Measurements from ENCODE around the gene HABP4.

Gene HABP4

GRCh38 chr9:96478829-96479371 lies 28.9 kb downstream of the HABP4 start:
- DNase-seq: peak; percentile 58

DNA sequence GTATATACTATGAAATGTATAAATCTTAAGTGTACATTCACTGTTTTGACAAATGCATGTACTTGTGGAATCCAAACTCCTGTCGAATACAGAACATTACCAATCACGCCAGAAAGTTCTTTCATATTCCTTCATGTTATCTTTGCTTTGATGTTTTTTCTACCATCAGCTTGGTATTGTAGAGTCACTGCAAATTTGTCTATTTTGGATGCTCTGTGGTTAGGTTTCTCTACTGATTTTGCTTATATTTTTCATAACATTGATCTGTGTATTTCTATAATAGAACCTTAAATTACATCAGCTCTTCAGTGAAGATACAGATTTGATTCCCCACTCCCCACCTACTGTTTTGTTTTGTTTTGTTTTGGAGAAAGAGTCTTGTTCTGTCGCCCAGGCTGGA lies 30.8 kb downstream of the HABP4 start:
- DNase-seq: no peak

- DNase-seq: no peak
These were observed 32.5 kb downstream of the HABP4 start for GRCh38 chr9:96482476-96482875.

- no peak for DNase-seq
These were observed 33.2 kb downstream of the HABP4 start for GRCh38 chr9:96483197-96483596.

DNA sequence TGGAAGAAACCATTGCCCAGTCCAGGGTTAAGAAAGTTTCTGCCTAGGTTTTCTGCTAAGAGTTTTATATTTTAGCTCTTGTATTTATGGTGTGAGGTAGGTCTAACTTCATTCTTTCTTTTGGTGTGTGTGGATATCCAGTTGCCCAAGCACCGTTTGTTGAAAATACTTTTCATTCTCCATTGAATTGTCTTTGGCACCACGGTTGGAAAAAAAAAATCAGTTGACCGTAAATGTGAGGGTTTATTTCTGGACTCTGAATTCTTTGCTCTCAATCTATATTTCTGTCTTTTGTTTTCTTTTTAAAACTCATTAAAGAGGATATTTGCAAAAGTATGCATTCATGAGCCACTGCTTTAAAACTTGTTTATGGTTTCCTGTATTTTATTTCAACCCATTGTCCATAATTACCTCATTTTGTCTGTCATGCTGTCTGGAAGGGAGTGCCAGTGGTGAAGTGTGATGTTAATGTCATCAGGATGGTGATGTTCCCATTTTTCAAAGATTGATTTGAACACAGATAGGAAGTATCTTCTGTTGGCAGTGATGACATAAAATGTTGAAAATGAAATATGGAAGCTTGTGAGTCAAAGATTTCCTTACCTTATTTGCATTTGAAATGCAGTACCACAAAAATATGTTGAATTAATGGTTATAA lies 33.9 kb downstream of the HABP4 start:
- peak; percentile 28 for DNase-seq

DNA sequence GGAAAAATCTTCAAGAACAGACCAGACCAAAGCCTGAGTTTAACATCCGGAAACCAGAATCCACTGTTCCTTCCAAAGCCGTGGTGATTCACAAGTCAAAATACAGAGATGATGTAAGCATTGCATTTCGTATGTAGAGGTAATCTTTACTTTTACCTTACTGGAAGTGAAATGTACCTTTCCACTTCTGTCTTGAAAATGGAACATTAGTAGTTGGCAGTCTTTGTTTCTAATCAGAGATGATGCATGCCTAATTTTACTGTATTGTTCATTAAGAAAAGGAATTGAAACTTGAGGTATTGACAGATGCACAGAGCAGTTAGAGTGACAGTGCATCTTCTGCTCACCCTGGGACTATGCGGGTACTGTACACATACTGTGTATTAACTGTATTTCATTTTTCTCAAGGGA lies 34.6 kb downstream of the HABP4 start:
- peak; percentile 32 for DNase-seq

DNA sequence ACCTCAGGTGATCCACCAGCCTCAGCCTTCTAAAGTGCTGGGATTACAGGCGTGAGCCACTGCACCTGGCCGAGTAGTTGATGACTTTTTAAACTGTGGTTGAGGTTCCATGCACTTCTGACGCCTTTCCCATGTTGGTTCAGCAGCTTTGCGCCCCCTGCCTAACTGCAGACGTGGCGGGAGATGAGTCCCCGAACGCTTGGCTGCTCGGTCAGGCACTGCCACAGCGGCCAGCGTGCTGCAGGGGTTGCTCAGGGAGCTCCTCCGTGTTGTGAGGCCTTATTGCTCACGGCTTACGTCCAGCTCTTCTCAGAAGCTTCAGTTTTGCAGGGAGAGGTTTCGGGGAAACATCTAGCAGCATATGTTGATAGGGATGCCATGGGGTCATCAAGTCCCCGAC lies 35.3 kb downstream of the HABP4 start:
- DNase-seq: no peak

- DNase-seq: peak; percentile 92
These were observed 36.5 kb downstream of the HABP4 start for GRCh38 chr9:96486386-96487028.

DNA sequence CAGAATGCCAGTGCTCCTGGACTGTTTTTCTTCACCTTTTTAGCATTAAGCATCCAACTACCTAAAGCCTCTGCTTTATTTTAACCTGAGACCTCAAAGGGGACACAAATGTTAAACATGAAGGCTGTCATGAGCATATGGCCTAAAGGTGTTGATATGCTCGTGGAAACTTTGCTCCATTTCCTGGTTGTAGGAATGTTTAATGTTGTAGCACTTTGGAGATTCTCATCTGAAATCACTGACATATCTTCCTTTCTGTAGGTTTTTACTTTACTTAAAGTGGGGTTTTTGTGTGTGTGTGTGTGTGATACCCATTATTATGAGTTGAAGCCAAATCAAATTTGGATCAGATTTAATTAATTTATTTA lies 37.0 kb downstream of the HABP4 start:
- no peak for DNase-seq

GRCh38 chr9:96487949-96488348 lies 38.0 kb downstream of the HABP4 start:
- DNase-seq: peak; percentile 29

DNA sequence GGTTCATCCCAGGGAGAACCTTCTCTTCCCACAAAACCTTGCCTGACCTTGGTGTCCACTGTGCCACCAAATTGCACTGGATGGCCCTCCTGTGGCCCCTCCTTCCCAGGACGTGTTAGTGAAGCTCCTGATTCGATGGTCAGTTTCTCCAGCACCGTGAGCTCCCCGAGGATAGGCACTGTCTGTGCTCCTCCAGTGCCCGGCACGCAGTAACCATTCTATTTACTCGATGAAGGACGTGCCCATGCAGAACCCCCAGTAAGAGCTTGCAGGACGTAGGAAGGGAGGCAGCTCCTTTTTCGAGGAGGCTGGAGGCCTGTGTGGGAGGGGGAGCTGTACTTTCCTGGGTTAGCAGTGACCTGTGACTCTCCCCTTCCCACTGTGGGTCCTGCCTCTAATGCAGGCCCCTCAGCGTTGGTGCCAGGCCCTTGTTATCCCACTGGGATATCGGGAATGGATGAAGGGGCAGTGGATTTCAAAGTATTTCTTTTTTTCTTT lies 39.6 kb downstream of the HABP4 start:
- DNase-seq: no peak

GRCh38 chr9:96490534-96491078 lies 40.6 kb downstream of the HABP4 start:
- DNase-seq: no peak

- no peak for DNase-seq
These were observed 41.3 kb downstream of the HABP4 start for GRCh38 chr9:96491079-96491879.

DNA sequence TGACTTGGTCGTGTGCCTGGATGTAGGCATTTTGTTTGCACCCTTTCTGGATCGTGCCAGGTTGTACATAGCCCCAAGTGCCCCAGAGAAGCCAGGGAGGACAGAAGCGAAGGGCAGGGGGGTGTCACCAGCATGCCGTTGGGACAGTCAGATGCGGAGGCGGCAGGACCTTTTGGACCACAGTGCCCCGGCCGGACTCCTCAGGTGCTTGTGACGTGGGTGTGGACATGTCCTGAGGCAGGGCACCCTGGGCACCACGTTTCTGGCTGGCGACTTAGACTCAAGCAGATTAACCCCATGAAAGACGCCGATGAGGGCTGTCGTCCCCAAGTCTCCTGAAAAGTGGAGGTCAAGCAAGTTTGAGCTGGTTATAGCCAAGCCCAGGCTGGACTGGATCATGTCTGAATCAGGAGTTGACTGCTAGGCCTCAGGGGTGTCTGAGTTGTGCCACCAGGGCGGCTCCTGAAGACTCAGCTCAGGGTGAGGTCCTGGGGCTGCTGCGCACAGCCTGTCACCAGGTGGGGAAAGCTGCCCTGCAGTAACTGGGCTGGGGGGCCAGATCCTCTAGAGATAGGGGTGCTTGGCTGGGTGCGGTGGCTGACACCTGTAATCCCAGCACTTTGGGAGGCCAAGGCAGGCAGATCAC lies 42.0 kb downstream of the HABP4 start:
- no peak for DNase-seq

GRCh38 chr9:96492993-96493531 lies 43.1 kb downstream of the HABP4 start:
- DNase-seq: no peak

GRCh38 chr9:96493757-96494156 lies 43.8 kb downstream of the HABP4 start:
- DNase-seq: no peak

DNA sequence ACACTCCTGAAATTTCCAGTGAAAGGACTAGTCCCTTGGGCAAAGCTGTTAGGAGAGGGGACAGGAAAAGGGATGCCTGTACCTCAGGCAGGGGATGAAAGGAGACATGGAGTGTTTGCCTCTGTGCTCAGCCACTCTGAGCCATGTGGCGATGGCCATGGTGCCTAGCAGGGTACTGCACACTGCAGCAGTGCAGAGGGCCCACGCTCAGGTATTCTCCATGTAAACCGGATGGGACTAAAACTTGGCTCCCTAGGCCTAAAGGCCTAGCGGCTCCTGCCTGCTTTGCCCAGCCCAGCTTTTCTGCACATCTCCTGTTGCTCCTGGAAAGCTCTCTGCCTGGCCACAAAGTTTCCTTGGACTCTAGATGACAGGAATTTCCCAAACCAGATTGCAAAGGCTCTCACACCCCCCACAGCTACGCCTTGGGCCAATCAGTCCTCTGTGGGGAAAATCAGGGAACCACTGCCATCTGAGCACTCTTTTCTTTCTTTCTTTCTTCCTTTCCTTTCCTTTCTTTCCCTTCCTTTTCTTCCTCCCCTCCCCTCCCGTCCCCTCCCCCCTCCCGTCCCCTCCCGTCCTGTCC lies 44.3 kb downstream of the HABP4 start:
- no peak for DNase-seq

GRCh38 chr9:96495341-96495740 lies 45.4 kb downstream of the HABP4 start:
- peak; percentile 85 for DNase-seq

- DNase-seq: no peak
These were observed 46.6 kb downstream of the HABP4 start for GRCh38 chr9:96496368-96497116.

- DNase-seq: no peak
These were observed 47.1 kb downstream of the HABP4 start for GRCh38 chr9:96497117-96497399.

DNA sequence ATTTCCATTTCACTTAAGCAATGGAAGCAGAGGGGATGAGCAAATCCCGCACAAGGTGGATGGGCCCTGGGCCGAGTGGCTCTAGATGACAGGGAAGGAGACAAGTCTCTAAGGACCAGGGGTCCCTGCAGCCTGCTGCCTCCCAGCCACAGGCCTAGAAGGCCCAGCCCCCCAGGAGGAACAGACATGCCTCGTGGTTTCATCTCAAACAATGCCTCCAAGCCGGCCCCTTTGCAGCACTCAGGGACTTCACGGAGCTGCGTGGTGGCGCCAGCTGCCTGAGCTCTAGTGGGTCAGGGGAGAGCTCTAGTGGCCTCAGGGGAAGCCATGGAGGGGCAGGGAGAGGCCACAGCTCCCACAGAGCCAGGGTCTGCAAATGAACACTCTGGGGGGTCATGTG lies 48.8 kb downstream of the HABP4 start:
- DNase-seq: no peak

GRCh38 chr9:96499257-96499656 lies 49.3 kb downstream of the HABP4 start:
- DNase-seq: no peak

Data from fibroblast of upper back skin (primary cell).